ENCODE results near the gene DNAAF8.

The DNAAF8 gene

GRCh38 chr16:4701791-4702465 lies 32.4 kb upstream of the DNAAF8 start:
- Histone ChIP-seq H3K27ac (ENCODE audit: low read length) (no peak overlapping the region), H3K9me3 (ENCODE audit: insufficient read depth, low read length, severe bottlenecking) (no peaks in the 10 kb centered on the region), H3K4me3 (ENCODE audit: low read depth in 1 of 2, low read length in 2 of 2) (no peak overlapping the region), H2AFZ (ENCODE audit: low read depth, low read length) (no peak overlapping the region), H3K4me2 (ENCODE audit: insufficient read depth, low read length) (no peak overlapping the region), H3K36me3 (ENCODE audit: insufficient read depth, low read length) (peaks cover 59% of the 10 kb centered on the region), H3K9ac (ENCODE audit: low read depth, low read length) (no peak overlapping the region), H3K27me3 (ENCODE audit: insufficient read depth, low read length, poor library complexity) (no peaks in the 10 kb centered on the region), H4K20me1 (ENCODE audit: insufficient read depth, low read length) (0 out of 2 replicates have a peak, but pooled peaks cover 3% of the 10 kb centered on the region), H3K4me1 (ENCODE audit: insufficient read depth, low read length) (no peaks in the 10 kb centered on the region), H3K79me2 (ENCODE audit: insufficient read depth, low read length) (no peaks in the 10 kb centered on the region)
- DNase-seq (no peak), ATAC-seq (ENCODE audit: insufficient read depth, low read depth) (no peak)
- TF ChIP-seq, protein P1, sequence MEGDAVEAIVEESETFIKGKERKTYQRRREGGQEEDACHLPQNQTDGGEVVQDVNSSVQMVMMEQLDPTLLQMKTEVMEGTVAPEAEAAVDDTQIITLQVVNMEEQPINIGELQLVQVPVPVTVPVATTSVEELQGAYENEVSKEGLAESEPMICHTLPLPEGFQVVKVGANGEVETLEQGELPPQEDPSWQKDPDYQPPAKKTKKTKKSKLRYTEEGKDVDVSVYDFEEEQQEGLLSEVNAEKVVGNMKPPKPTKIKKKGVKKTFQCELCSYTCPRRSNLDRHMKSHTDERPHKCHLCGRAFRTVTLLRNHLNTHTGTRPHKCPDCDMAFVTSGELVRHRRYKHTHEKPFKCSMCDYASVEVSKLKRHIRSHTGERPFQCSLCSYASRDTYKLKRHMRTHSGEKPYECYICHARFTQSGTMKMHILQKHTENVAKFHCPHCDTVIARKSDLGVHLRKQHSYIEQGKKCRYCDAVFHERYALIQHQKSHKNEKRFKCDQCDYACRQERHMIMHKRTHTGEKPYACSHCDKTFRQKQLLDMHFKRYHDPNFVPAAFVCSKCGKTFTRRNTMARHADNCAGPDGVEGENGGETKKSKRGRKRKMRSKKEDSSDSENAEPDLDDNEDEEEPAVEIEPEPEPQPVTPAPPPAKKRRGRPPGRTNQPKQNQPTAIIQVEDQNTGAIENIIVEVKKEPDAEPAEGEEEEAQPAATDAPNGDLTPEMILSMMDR (IDR thresholded peaks at IDR 0.05; ENCODE audit: borderline replicate concordance, extremely low read depth, low read length, poor library complexity, severe bottlenecking), result no peak
- TF ChIP-seq EZH2 (IDR thresholded peaks at IDR 0.05; ENCODE audit: borderline replicate concordance, low read depth, low read length, severe bottlenecking), result no peak

DNA sequence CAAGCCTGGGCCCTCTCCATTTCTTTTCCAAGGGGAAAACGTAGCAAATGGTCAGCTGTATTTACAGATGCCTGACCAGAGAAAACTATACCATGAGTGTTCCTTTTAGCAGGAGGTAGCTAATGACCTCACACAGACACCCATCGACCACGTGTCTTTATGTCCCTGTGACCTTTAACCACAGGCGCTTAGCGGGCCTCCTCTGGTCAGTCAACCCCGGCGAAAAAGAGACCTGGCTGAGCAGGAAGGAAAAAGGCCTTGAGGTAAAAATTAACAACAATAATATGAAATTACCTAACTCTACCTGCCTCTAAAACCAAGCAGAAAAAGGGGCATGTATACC lies 31.9 kb upstream of the DNAAF8 start:
- no peak for ATAC-seq (ENCODE audit: insufficient read depth, low read depth)
- no peak overlapping the region for H3K9ac ChIP-seq (ENCODE audit: low read depth, low read length)

DNA sequence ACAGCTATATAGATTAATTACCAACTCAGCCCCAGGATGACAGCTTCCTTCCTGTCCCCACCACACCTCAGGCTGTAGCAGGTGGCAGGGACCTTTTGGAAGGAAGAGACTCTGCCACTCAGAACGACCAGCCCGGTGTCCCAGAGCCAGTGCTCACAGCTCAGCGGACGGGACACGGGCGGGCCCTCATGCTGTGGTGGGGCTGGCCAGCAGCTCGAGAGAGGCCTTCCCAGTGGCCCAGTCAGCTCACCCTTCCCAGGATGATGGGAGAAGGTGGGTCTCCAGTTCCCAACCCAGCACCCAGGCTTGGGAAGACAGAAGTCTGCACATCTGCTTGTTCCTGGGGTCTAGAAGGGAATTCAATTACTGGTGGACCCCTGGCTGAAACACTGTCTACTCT lies 30.4 kb upstream of the DNAAF8 start:
- Histone ChIP-seq H2AFZ (ENCODE audit: low read depth, low read length) (no peak overlapping the region), H3K27me3 (ENCODE audit: insufficient read depth, low read length, poor library complexity) (no peaks in the 10 kb centered on the region), H3K9me3 (ENCODE audit: insufficient read depth, low read length, severe bottlenecking) (no peaks in the 10 kb centered on the region), H3K4me3 (ENCODE audit: low read depth in 1 of 2, low read length in 2 of 2) (no peak overlapping the region), H3K79me2 (ENCODE audit: insufficient read depth, low read length) (no peaks in the 10 kb centered on the region), H3K4me2 (ENCODE audit: insufficient read depth, low read length) (no peak overlapping the region), H3K4me1 (ENCODE audit: insufficient read depth, low read length) (no peaks in the 10 kb centered on the region), H3K36me3 (ENCODE audit: insufficient read depth, low read length) (peaks cover 45% of the 10 kb centered on the region), H3K27ac (ENCODE audit: low read length) (no peak overlapping the region), H4K20me1 (ENCODE audit: insufficient read depth, low read length) (no peaks in the 10 kb centered on the region), H3K9ac (ENCODE audit: low read depth, low read length) (no peak overlapping the region)
- ATAC-seq (ENCODE audit: insufficient read depth, low read depth) (no peak), DNase-seq (no peak)
- TF ChIP-seq, protein P1 (IDR thresholded peaks at IDR 0.05; ENCODE audit: borderline replicate concordance, extremely low read depth, low read length, poor library complexity, severe bottlenecking), result no peak
- no peak for TF ChIP-seq EZH2 (IDR thresholded peaks at IDR 0.05; ENCODE audit: borderline replicate concordance, low read depth, low read length, severe bottlenecking)

More for the DNA sequence above, 31.9 kb upstream of the DNAAF8 start:
- H3K4me2 ChIP-seq (ENCODE audit: insufficient read depth, low read length), result no peak overlapping the region
- H3K36me3 ChIP-seq (ENCODE audit: insufficient read depth, low read length), result peaks cover 57% of the 10 kb centered on the region
- H3K4me1 ChIP-seq (ENCODE audit: insufficient read depth, low read length), result no peaks in the 10 kb centered on the region
- H3K27ac ChIP-seq (ENCODE audit: low read length), result no peak overlapping the region
- H3K4me3 ChIP-seq (ENCODE audit: low read depth in 1 of 2, low read length in 2 of 2), result no peak overlapping the region
- no peaks in the 10 kb centered on the region for H3K79me2 ChIP-seq (ENCODE audit: insufficient read depth, low read length)
- no peak for DNase-seq
- H3K9me3 ChIP-seq (ENCODE audit: insufficient read depth, low read length, severe bottlenecking), result no peaks in the 10 kb centered on the region
- no peak overlapping the region for H2AFZ ChIP-seq (ENCODE audit: low read depth, low read length)
- H4K20me1 ChIP-seq (ENCODE audit: insufficient read depth, low read length), result no peaks in the 10 kb centered on the region
- TF ChIP-seq, protein P1 (IDR thresholded peaks at IDR 0.05; ENCODE audit: borderline replicate concordance, extremely low read depth, low read length, poor library complexity, severe bottlenecking), result no peak
- TF ChIP-seq EZH2 (IDR thresholded peaks at IDR 0.05; ENCODE audit: borderline replicate concordance, low read depth, low read length, severe bottlenecking), result no peak
- H3K27me3 ChIP-seq (ENCODE audit: insufficient read depth, low read length, poor library complexity), result no peaks in the 10 kb centered on the region

All from DND-41 (cell line).